HUES6 (cell line): ENCODE measurements around the gene HOTAIR.

Experiments used
- H3K27ac ChIP-seq: 2 replicates; pipeline ENCODE4 v1.7.0; 2013; ENCODE audit warnings: low read depth, mild to moderate bottlenecking, low read length, inconsistent platforms
- H3K27me3 ChIP-seq: 2 replicates; pipeline ENCODE4 v1.6.1; 2013; ENCODE audit warnings: low read length; ENCODE audit not compliant: control insufficient read depth, insufficient read depth
- H3K36me3 ChIP-seq: 2 replicates; pipeline ENCODE4 v1.6.1; 2013; ENCODE audit warnings: low read length; ENCODE audit not compliant: control insufficient read depth, insufficient read depth
- H3K4me1 ChIP-seq: 2 replicates; pipeline ENCODE4 v1.6.1; 2013; ENCODE audit warnings: low read length; ENCODE audit not compliant: control insufficient read depth, insufficient read depth
- H3K4me3 ChIP-seq: 2 replicates; pipeline ENCODE4 v1.5.1; 2013; ENCODE audit warnings: low read depth, low read length
- H3K9ac ChIP-seq: one replicate; pipeline ENCODE4 v1.6.1; 2013; ENCODE audit warnings: mild to moderate bottlenecking, low read length
- H3K9me3 ChIP-seq: 2 replicates; pipeline ENCODE4 v1.6.1; 2013; ENCODE audit warnings: low read depth, low read length; ENCODE audit not compliant: control insufficient read depth, insufficient read depth

Gene HOTAIR

GRCh38 chr12:53944209-53944608 is 30.5 kb downstream of the HOTAIR start:
- Histone ChIP-seq H3K4me3 (no peak overlapping the region), H3K9ac (no peak overlapping the region), H3K4me1 (no peaks in the 10 kb centered on the region), H3K27ac (no peak overlapping the region), H3K9me3 (no peaks in the 10 kb centered on the region), H3K27me3 (peaks cover 100% of the 10 kb centered on the region), H3K36me3 (no peaks in the 10 kb centered on the region)

DNA sequence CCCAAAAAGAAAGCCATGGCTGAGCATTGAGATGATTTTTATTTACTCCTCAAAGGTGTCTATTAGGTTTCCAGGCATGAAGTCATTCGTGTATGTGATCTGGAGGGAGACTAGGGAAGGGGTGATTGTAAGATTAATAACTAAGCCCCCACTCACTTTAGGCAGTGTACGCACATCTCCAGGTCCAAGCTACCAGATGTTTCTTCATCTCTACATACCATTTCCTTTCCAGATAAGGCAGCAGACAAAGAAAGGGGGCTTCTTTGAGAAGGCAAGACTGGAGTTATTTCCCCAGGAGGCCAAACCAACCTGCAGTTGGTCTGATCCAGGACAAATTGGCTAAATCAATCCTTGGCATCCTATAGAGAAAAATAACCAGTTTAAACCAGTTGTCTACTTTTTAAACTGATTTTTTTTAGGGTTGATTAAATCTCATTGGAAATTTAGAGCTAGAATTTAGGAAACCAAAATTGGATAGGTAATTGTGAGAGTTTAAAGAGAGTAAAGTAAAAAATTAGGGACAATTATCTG is 32.2 kb downstream of the HOTAIR start:
- Histone ChIP-seq H3K9ac (no peak overlapping the region), H3K36me3 (no peaks in the 10 kb centered on the region), H3K9me3 (no peaks in the 10 kb centered on the region), H3K27me3 (peaks cover 100% of the 10 kb centered on the region), H3K27ac (no peak overlapping the region), H3K4me1 (no peaks in the 10 kb centered on the region), H3K4me3 (no peak overlapping the region)

DNA sequence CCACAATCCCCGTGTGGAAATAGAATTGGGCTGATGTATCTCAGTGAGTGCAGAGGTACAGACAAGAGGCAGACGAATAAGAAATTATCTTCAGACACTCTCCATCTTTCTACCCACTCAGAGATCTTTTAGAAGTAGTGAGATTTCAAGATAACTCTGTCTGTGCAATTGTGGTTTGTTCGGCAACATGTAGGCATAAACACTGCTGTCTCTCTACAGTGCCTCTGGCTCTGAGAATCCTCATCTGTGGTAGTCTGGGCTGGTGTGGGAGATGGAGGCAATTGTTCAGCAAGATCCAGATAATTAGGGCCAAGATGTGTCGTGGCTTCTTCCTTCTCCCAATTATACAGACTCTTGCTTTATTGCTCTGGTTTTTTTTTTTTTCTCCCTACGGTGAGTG is 33.0 kb downstream of the HOTAIR start:
- H3K36me3 ChIP-seq, result no peaks in the 10 kb centered on the region
- H3K4me3 ChIP-seq, result no peak overlapping the region
- H3K9ac ChIP-seq, result no peak overlapping the region
- H3K4me1 ChIP-seq, result no peaks in the 10 kb centered on the region
- H3K9me3 ChIP-seq, result no peaks in the 10 kb centered on the region
- H3K27ac ChIP-seq, result no peak overlapping the region
- H3K27me3 ChIP-seq, result peaks cover 100% of the 10 kb centered on the region

- Histone ChIP-seq H3K27ac (no peak overlapping the region), H3K27me3 (peaks cover 100% of the 10 kb centered on the region), H3K4me1 (no peaks in the 10 kb centered on the region), H3K9me3 (no peaks in the 10 kb centered on the region), H3K4me3 (no peak overlapping the region), H3K9ac (no peak overlapping the region), H3K36me3 (no peaks in the 10 kb centered on the region)
These were observed 33.6 kb downstream of the HOTAIR start for GRCh38 chr12:53941187-53941586.

GRCh38 chr12:53940443-53941014 is 34.2 kb downstream of the HOTAIR start:
- Histone ChIP-seq H3K36me3 (no peaks in the 10 kb centered on the region), H3K4me1 (no peaks in the 10 kb centered on the region), H3K27me3 (peaks cover 100% of the 10 kb centered on the region), H3K4me3 (no peak overlapping the region), H3K27ac (no peak overlapping the region), H3K9ac (no peak overlapping the region), H3K9me3 (no peaks in the 10 kb centered on the region)

- Histone ChIP-seq H3K36me3 (no peaks in the 10 kb centered on the region), H3K27ac (no peak overlapping the region), H3K4me3 (peak overlapping the region; percentile 26; the same call in 1 of the 2 replicates), H3K4me1 (no peaks in the 10 kb centered on the region), H3K9me3 (no peaks in the 10 kb centered on the region), H3K9ac (no peak overlapping the region), H3K27me3 (peaks cover 100% of the 10 kb centered on the region)
These were observed 35.3 kb downstream of the HOTAIR start for GRCh38 chr12:53939141-53940108.

DNA sequence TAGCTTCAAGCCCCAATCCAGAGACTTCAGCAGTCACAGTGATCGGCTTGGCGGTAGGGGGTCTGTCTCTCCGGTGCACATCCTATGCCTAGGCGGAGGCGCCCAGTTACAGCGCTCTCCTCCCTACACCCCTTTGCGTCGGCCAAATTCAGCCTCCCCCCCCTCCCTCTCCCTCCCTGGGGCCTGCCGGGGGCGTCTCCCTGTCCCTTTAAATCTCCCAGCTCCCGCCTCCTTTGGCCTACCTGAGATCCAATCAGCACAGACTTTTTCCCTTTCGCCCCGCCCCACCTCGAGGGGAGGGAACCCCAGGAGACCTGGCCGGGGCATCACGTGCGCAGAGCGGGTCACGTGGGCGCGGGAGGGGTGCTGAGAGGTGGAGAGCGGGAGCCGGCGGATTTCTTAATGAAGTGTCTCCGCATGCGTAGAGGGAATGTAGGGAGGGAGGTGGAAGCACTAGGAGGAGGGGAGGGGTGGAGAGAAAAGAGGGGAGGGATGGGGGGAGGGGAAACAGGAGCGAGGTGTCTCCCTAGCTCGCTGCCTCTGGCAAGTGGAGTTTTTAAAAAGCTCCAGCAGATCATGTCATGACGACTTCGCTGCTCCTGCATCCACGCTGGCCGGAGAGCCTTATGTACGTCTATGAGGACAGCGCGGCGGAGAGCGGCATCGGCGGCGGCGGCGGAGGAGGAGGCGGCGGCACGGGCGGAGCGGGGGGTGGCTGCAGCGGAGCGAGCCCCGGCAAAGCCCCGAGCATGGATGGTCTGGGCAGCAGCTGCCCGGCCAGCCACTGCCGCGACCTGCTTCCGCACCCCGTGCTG is 36.2 kb downstream of the HOTAIR start, which contains the start of gene HOXC13:
TSS of gene HOXC13 (plus strand) at position 506 of the 815 bp plus-strand sequence. CDS start at position 582, 76 bp downstream.
- no peaks in the 10 kb centered on the region for H3K4me1 ChIP-seq
- no peaks in the 10 kb centered on the region for H3K9me3 ChIP-seq
- peaks cover 100% of the 10 kb centered on the region for H3K27me3 ChIP-seq
- H3K36me3 ChIP-seq, result no peaks in the 10 kb centered on the region
- H3K27ac ChIP-seq, result no peak within 1 kb of the TSS
- H3K4me3 ChIP-seq, result peak within 1 kb of the TSS; percentile 41; the same call in 1 of the 2 replicates
- H3K9ac ChIP-seq, result no peak within 1 kb of the TSS

DNA sequence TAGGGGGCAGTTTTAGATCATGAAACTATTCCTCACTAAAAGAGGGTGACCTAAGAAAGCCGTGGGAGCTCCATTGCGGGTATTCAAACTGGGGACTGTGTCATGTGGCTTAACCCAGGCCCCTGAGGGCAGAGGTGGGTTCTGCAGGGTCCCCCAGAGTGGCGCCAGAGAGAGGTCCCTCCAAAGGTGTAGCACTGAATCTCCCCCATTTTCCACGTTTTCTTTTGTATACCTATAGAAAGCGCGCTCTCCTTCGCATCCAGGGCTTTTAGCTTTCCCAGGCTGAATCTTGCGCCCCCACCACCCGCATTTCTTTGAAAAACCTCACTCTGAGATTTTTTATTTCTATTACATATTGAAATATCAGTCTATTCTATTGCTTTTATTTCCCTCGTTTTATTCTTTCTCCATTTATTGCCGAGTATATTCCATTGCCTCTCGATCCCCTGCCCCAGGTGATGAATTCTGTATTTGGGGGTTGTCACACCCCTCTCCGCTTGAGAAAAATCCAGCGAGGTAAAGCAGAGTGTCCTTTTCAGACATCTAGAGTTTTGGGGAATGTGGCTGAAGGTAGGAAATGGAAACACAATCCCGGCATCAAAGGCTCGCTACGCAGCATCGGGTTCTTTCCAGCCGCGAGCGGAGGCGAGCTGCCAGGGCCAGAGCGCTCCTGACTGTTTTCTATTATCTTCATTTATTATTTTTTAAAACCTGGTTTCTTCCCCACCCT is 37.0 kb downstream of the HOTAIR start:
- no peak overlapping the region for H3K9ac ChIP-seq
- H3K27me3 ChIP-seq, result peaks cover 100% of the 10 kb centered on the region
- H3K9me3 ChIP-seq, result no peaks in the 10 kb centered on the region
- peak overlapping the region; percentile 12; the same call in 1 of the 2 replicates for H3K4me3 ChIP-seq
- H3K4me1 ChIP-seq, result no peaks in the 10 kb centered on the region
- H3K36me3 ChIP-seq, result no peaks in the 10 kb centered on the region
- H3K27ac ChIP-seq, result no peak overlapping the region

DNA sequence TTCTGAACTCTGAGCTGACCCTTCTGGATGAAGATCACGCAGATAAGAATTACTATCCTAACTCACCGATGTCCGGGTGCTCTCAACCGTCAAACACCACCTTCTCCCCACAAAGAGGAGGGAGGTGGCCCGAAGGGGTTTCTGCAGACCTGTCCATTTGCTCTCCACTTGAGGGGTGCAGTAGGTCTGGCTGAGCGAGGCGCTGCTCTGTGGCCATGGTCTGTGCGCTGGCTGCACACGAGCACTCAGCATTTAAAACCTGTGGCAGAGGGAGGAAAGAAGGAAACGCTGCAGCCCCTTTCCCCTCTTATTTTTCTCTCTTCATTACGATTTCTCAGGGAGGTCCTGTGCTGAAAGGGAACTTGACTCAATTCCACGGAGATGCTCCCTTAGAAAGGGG is 37.7 kb downstream of the HOTAIR start:
- Histone ChIP-seq H3K27ac (no peak overlapping the region), H3K4me1 (no peaks in the 10 kb centered on the region), H3K36me3 (no peaks in the 10 kb centered on the region), H3K27me3 (peaks cover 100% of the 10 kb centered on the region), H3K4me3 (no peak overlapping the region), H3K9me3 (no peaks in the 10 kb centered on the region), H3K9ac (no peak overlapping the region)
